ENCODE results near the gene BCL3.

GRCh38 chr19:44757735-44758505 is 9.4 kb downstream of the BCL3 start:
- no peak for TF ChIP-seq CTCF (IDR thresholded peaks at IDR 0.05 in 2 of 3, conservative IDR thresholded peaks at IDR 0.05 in 1 of 3; ENCODE audit: borderline replicate concordance in 1 of 3, insufficient read depth in 1 of 3, low read depth in 2 of 3, low read length in 2 of 3)
- no peak for TF ChIP-seq EZH2 (IDR thresholded peaks at IDR 0.05)
- no peak for TF ChIP-seq POLR2A (IDR thresholded peaks at IDR 0.05; ENCODE audit: borderline replicate concordance, extremely low read depth, insufficient read depth, insufficient read length)
- TF ChIP-seq EZH2phosphoT487 (IDR thresholded peaks at IDR 0.05; ENCODE audit: borderline replicate concordance), result no peak
- no peak for TF ChIP-seq JUND (IDR thresholded peaks at IDR 0.05)
- no peak for TF ChIP-seq RAD21 (IDR thresholded peaks at IDR 0.05; ENCODE audit: low read depth)
- no peak for TF ChIP-seq POLR2AphosphoS5 (IDR thresholded peaks at IDR 0.05; ENCODE audit: low read depth, low read length)
- no peak for TF ChIP-seq MAX (IDR thresholded peaks at IDR 0.05)
- TF ChIP-seq ELF1 (IDR thresholded peaks at IDR 0.05; ENCODE audit: borderline replicate concordance, low read depth), result no peak
- no peak for TF ChIP-seq ZBTB33 (IDR thresholded peaks at IDR 0.05; ENCODE audit: extremely low read depth, insufficient replicate concordance, low read length)
- no peak for TF ChIP-seq EGR1 (IDR thresholded peaks at IDR 0.05; ENCODE audit: low read depth)
- TF ChIP-seq REST (IDR thresholded peaks at IDR 0.05; ENCODE audit: low read depth), result no peak
- TF ChIP-seq ATF3 (IDR thresholded peaks at IDR 0.05), result no peak
- TF ChIP-seq YY1 (IDR thresholded peaks at IDR 0.05; ENCODE audit: extremely low read depth, insufficient replicate concordance, low read depth, low read length), result no peak
